NCI-H2171 (cell line): ENCODE results near the gene C15orf40.
"Not testable (repeated sequence)": the region's sequence is repeated elsewhere in the genome, so short reads cannot be mapped to it uniquely, and the experiment has no call there.

Experiments
- DNase-seq: peaks from one replicate; lab custom pipeline; 2025; lab: John Stamatoyannopoulos, UW

C15orf40 gene

GRCh38 chr15:82952158-82953081, 59.0 kb downstream of the C15orf40 start, which contains the start of gene HOMER2:
Gene HOMER2 (minus strand): TSS chr15:82952720. CDS start chr15:82952535, 185 bp downstream.
- DNase-seq, result peak; percentile 57

GRCh38 chr15:82951472-82952157, 59.8 kb downstream of the C15orf40 start:
- no peak for DNase-seq

GRCh38 chr15:82950746-82951370, 60.6 kb downstream of the C15orf40 start:
- no peak for DNase-seq

GRCh38 chr15:82950295-82950694, 61.1 kb downstream of the C15orf40 start:
- DNase-seq, result no peak

DNA sequence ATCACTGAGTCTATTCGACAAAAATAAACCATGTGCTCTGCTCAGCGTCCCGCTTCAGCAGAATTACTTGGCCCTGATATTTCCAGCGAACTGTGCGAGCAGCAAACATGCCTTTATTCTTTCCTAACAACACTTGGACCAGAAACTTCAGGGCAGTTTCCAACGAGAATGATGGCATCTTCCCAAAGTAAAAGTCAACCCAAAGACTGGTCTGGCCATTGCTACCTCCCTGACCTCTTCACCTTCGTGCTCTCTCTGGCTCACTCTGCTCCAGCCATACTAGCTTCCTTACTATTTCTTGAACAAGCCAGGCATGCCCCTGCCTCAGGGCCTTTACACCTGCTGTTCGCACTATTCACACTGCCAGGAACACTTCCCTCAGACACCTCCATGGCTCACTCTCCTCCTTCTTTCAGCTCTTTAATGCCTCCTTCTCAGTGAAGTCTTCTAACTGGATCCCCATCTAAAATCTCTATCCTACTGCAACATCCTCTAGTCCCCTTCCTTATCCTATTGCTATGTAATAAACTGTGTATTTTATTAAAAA, 65.2 kb downstream of the C15orf40 start:
- no peak for DNase-seq

- no peak for DNase-seq
These were observed 66.1 kb downstream of the C15orf40 start for GRCh38 chr15:82945326-82945725.

- DNase-seq, result no peak
These were observed 66.6 kb downstream of the C15orf40 start for GRCh38 chr15:82944821-82945220.

GRCh38 chr15:82944056-82944455, 67.4 kb downstream of the C15orf40 start:
- no peak for DNase-seq

DNA sequence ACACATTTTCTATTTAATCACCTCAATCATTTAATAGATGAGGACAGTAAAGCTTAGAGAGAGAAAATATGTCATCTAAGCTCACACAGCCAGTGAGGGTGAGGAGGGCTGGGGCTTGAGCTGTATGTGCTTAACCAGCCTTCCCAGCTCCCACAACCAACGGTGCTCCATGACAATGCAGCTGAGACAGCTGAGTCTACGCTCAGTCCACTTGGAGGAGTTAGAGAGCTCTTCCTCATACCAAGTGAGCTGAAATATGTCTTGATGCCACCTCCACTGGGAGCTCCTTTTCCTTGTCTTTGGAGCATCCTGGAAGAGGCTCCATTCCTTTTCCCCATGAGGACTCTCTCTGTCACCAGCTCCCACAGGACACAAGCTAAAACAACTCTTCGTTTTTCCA, 68.3 kb downstream of the C15orf40 start:
- DNase-seq, result no peak

DNA sequence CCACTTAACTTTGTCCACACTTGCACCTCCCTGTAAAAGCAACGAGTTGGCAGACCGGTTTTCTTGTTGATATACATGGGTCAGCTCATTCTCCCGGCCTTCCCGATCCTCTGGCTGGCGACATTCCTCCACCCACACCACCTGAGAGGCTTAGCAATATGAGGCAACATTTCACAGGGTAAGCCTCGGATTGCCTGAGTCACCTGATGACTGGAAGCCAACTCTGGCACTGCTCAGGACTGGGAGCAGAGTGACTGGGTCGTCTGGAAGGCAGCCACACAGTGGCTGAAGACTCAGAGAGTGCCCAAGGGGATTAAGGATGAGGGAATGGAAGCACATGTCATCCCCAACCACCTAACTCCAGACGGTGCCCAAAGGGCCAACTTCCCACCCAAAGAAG, 68.7 kb downstream of the C15orf40 start:
- DNase-seq, result no peak

- DNase-seq, result not testable (repeated sequence)
These were observed 71.8 kb downstream of the C15orf40 start for GRCh38 chr15:82939678-82940077.
